GM19452 (cell line): ENCODE data around the gene AAR2.

ENCODE experiments used
- ATAC-seq: cut with Tn5 transposase; IDR thresholded peaks from one replicate; pipeline ENCODE4 v1.9.1; 2021; ENCODE audit not compliant: unreplicated experiment

The AAR2 gene

DNA sequence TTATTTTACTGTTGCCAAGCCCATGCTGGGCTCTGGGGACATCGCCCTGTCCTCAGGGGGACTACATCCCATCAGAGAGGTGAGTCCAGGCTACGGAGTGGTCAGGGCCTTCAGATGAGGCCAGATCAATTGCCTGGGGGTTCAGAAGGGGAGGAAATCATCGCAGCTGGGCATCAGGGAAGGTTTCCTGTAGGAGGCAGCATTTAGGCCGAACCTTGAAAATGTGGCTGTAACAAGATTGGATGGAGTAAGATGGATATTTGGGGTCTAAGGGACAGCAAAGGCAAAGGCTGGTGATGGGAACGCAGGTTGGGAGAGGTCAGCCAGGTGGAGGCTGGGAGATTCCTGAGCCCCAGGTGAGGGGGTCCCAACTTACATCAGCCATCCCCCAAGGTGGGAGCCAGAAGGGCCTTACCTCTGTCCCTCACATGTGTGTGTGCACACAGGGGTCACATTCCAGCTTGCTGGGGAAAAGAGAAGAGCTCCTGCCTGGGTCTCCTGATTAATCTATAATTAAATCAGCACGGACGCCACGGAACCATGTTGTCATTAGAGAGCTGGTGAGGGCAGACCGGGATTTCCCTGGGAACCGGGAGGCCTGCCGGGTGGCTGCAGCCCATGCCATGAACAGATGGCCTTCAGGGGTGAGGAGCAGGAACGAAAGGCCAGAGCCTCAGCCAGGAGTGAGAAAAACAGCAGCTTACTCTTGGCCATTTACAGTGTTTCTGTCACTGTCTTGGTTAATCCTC is 39.3 kb downstream of the AAR2 start:
- ATAC-seq = no peak

DNA sequence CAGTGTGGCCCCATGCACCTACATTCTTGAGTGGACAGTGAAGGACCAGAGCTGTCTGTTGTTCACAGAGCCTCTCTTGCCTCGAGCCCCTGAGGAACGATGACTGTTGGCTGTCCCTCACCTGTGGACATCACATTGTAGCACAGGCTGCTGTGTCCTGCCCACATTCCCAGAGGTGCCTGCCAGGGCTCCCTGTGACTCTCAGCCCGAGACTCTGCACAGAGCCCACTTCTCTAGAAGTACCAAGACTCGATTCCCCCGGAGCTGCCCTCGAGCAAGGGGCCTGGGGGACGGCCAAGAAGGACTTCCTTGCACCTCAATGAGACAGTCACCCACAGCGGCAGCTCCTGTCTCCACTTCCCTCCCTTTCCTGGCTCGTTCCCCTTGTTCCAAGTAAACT is 41.3 kb downstream of the AAR2 start:
- ATAC-seq = no peak

DNA sequence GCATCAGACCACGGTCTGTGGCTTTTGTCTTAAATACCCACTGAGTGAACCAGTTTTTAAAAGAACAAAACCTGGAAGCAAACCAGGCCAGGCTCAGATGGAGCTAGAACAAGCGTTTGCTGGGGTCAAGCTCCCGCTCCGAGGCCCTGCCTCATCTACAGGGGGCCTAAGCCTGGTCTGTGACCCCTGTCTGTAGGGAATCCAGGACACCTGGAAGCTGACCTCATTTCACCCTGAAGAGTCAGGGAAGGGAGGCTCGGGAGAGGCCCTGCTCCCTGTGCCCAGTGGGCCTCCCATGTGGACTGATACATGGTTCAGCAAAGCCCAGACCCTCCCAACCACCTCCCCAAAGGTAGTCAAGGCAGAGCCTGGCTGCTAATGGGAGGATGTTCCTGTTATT is 43.1 kb downstream of the AAR2 start:
- no peak for ATAC-seq

DNA sequence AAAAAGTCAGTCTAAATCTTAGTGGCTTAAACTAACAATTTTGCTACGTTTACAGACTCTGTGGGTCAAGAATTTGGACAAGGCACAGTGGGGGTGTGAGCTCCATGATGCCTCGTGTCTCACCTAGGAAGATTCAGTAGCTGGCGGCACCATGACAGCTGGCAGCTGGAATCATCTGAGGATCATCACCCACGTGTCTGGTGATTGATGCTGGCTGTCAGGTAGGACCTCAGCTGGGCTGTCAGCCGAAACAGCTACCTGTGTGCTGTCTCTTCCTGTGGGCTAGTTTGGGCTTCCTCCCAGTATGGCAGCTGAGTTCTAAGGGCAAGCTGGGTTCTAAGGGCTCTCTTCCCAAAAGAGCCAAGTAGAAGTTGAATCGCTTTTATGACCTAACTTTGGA is 43.5 kb downstream of the AAR2 start:
- ATAC-seq = no peak

DNA sequence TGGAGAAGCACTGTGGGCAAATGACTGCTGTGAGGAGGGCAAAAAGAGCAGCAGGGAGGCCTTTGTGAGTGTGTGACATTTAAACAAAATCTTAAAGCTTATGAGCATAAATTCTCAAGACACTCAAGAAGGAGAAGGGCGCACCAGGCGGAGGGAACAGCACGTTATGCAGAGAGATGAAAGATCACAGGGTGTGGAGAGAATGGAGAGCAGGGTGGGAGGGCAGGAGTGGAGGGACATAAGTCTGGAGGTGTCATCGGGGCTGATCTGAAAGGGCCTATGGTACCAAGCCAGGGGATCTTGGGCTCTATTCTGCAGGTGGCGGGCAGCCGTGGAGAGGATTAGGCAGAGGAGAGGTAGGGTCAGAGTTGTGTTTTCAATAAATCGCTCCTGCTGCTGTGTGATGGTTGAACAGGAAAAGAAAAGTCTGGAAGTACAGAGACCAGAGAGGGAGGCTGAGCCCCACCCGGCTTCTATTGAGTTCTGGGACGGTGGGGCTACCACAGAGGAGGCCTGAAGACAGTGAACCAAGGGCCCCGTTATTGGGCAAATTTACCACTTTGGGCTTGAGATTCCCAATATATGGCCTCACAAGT is 45.6 kb downstream of the AAR2 start:
- ATAC-seq = no peak

DNA sequence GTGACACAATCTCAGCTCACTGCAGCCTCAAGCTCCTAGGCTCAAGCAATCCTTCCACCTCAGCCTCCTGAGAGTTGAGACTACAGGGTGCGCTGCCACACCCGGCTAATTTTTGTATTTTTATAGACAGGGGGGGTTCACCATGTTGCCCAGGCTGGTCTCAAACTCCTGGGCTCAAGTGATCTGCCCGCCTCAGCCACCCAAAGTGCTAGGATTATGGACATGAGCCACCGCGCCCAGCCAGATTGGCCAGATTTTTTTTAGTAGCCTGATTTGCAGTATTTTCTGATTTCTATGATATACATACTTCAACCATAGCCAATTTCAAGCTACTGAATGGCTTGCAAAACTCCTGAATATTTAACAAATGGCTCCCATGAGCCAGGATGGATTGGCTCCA is 48.5 kb downstream of the AAR2 start:
- no peak for ATAC-seq

DNA sequence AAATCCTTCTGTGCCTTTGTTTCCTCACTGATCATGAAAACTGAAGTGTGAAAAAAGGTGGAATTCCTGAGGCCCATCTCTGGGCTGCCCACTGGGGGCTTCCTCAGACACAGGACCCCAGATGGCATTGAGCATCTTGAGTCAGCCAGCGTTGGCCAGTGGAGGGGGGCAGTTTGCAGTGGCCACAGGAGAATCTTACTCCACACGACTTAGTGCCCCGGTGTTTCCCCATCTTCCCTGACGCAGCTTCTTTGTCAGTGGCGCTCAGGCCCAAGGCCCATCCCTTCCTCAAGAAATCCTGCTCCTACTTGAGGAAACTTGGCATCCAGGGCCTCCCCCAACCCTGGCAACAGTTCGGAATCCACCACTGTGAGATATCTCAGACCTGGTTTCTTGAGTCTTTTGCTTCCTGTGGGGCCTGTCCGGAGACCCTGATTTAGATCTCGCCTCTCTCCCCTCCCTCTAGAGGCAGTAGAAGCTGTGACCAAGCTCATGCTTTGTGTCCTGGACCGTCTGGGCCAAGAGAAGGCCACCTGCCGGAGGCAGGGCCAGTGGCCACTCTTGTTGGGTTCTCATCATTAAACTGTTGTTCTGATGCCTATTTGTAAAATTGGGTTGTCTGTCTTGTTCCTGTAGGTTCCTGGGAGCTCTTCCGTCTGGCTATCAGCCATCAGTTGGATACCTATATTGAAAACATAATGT is 49.6 kb downstream of the AAR2 start:
- ATAC-seq = no peak

DNA sequence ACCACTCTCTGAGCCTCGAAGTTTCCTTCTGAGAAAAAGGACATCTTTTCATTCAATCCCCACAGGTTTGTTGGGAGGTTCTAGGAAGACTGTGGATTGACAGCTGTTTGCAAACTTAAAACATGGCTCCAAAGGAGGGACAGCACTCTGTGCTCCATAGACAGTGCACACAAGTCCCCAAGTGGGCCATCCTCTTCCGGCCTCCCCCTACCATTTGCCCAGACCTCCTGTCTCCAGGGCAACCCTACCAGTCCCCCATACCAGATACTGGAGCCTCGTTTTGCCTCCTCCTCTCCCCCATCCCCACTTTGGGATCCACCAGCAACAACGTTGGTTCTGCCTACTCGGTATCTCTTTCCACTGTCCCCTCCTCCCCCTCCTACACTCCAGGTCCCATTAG is 61.4 kb downstream of the AAR2 start:
- no peak for ATAC-seq

DNA sequence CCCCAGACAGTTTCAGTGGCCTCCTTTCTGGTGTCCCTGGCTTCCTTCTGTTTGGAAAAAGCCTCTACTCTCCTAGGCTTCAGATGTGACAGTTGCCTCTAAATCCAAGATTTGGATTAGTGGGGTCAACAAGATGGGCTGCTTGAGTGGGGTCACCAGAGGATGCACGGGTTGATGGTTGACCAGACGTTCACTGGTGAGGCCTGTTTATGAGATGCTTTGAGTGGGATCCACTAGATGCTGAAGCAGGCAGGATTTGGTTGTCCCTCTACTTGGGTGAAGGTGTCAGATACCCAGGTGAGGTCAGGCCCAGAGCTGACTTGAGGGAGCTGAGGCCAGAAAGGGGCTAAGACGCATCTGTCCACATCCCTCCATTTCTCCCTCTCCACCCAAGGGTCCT is 61.8 kb downstream of the AAR2 start:
- ATAC-seq = no peak

DNA sequence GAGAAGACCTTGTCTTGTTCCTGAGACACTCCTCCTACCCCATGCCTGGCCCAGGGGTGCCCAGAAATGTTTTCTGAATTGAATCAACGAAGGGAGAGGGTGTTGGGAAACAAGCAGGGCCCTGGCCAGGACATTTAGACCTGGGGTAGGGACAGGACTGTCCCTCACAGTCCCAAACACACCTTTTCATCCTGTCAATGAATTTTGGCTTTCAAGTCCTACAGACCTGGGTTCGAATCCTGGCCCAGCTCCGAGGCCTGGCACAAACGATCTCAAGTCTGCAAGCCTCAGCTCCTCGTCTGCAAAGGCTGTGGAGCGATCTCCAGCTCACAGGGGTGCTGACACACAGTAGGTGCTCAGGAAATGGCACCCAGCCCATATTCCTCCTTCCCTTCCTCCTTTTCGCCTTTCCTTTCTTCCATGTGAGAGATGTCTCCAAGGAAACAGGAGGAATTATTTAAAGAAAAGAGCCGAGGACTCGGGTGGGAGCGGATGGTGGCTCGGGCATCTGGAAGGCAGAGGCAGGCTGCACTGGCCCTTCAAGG is 62.6 kb downstream of the AAR2 start:
- ATAC-seq = no peak

DNA sequence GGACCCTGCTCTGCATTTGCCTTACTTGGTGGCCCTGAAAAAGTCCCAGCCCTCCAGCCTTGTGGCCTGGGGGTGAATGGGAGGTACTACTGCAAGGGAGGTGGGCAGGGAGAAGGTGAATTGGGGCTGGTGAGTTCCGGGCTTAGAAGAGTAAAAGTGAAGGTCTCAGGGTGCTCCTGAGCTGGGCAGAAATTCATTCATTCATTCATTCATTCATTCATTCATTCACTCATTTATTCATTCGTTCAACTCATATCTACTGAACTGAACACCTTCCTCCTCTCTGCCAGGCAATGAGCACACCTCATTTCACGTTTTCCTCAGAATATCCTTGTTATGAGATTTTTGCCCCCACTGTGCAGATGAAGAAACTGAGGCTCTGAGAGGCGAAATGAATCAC is 63.2 kb downstream of the AAR2 start:
- no peak for ATAC-seq

DNA sequence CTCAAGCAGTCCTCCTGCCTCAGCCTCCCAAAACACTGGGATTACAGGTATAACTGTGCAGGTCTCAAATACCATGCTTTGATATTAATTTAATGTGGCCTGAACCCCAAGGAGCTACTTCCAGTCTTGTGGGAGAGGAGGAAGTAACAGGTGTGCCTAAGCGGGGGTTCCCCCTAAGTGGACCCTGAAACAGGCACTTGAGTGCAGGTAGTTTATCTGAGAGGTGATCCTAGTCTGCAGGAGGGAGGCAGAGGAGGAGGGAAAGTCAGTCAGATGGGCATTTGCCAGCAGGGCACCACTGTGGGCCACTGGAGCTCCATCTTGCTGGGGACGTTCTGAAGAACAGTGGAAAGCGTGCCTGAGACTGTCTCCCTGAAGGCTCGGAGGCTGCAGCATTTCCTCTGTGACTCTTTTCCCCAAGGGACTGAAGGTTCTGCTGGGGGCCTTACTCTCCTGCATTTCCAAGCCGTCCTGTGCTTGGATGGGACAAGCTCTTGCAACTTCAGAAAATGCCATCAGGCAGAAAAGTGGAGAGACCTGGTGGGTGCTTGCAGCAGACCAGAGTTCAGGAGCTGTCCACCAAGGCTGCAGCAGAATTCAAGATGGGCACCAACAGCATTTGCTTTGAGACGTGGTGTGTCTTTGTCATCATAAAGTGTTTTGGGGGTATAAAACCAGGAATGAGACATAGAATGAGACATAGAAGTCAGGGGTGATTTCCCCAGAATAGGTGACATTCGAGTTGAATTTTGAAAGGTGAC is 65.3 kb downstream of the AAR2 start:
- no peak for ATAC-seq

DNA sequence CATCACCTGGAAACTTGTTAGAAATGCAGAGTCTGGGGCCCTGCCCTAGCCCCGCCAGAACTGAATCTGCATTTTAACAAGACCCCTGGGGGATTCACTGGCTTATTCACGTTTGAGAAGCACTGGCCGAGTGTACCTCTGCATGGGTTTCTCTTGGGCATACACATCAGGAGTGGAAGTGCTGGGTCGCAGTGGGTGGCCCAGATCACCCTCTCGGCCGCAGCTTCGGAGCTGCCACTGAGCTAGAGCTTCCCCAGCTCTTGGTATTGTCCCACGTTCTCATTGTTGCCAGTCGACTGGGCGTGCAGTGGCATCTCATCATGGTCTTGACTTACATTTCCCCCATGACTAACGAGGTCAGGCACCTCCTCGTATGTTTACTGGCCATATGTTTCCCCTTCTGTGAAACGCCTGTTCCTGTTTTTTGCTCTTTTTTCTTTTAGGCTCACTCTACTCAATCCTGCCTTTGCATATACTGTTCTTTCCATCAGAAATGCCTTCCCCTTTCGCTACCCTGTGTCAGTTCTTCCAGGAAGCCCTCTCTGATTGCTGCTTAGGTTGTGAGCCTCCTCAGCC is 66.8 kb downstream of the AAR2 start:
- ATAC-seq = no peak

DNA sequence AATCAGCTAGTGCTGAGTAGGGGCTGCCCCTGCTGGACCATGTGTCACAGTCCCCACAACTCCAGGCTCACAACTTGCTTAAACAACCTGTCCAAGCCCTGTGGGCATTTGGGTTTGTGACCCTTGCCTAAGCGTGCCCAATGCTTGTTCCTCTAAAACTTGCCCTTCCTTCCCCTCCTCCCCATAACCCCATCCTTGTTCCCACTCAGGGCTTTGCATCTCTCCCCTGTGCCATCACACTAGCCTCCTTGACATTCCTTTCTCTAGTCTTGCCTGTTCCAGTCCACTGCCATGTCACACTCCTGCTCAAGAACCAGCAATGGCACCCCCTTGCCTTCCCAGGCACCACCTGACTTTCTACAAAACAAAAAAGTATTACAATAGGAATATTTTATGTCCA is 67.6 kb downstream of the AAR2 start:
- no peak for ATAC-seq

DNA sequence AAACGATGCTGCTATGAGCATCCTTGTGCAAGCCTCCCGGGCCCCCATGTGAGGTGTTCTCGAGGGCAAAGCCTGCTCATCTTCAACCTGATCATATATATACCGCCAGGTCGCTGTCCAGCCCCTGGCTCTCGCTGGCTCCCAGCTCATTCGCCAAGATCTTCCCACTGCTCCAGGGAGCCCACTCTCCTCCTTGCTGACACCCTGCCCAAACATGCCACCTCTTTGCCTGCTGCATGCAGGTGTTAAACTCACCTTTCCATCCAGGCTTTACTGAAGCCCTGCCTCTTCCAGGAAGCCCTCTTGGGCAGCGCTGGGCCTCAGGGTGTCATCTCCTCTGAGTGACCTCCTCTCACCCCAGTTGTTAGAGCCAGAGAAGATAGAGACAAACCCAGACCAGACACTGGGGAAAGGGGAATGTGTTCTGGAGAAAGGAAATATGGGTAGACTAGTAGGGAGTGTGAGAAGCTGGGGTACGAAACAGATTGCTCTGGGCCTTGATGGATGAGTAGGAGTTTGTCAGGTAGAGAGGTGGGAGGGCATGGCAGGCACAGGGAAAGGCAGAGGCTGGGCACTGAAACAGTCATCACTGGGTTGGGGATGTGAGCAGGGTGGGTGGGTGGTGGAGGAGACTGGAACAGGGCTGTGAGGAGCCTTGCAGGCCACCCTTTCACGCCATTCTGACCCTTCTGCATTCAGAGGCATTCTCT is 68.7 kb downstream of the AAR2 start:
- ATAC-seq = no peak

DNA sequence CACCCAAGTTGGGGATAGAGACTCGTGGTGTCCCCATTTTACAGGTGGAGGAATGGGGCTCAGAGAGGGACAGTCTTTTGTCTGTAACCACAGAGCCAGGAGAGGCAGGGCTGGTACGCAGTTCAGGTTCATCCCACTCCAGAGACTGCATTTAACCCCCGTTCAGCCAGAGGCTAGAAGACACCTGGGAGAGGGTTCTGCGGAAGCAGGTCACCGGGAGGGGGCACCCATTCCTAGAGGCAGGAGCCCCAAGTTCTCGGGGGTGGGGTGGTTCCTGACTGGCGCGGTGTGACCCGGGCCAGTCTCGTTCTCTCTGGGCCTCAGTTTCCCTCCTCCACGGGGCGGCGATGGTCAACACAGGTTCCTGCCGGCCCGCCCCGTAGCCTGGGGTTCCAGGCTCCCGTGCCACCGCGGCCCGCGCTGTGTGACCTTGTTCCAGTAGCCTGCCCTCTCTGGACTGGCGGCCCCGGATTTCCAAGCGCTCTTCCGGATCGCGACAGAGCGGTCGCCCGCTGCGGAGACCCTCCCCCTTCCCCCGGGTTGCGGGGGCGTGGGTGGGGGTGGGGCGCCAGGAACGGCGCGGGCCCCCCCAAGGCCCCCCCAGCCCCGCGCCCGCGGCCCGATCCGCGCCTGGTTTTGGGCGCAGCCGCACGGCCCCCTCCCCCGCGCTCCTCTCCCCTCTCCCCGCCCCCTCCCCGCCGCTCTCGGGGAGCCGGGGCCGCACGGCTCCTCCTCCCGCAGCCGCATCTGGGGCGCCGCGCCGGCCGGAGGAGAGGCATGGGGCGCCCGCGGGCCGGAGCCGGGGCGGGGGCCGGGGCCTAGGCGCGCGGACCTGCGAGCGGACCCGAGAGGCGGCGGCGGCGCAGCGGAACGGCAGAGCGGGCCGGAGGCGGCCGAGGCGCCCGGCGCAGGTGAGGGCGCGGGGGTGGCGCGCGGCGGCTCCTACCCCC is 69.6 kb downstream of the AAR2 start, which contains the start of gene DLGAP4:
Gene DLGAP4, plus strand, starts transcription at position 738 of the 950 bp plus-strand sequence. CDS start 125,379 bp downstream, outside the sequence.
- ATAC-seq = no peak
